GM21515 (cell line): ENCODE results near the gene E2F4.

Experiments used
- ATAC-seq: cut with Tn5 transposase; IDR thresholded peaks from one replicate; pipeline ENCODE4 v1.9.1; 2021; ENCODE audit not compliant: unreplicated experiment

The E2F4 gene

DNA sequence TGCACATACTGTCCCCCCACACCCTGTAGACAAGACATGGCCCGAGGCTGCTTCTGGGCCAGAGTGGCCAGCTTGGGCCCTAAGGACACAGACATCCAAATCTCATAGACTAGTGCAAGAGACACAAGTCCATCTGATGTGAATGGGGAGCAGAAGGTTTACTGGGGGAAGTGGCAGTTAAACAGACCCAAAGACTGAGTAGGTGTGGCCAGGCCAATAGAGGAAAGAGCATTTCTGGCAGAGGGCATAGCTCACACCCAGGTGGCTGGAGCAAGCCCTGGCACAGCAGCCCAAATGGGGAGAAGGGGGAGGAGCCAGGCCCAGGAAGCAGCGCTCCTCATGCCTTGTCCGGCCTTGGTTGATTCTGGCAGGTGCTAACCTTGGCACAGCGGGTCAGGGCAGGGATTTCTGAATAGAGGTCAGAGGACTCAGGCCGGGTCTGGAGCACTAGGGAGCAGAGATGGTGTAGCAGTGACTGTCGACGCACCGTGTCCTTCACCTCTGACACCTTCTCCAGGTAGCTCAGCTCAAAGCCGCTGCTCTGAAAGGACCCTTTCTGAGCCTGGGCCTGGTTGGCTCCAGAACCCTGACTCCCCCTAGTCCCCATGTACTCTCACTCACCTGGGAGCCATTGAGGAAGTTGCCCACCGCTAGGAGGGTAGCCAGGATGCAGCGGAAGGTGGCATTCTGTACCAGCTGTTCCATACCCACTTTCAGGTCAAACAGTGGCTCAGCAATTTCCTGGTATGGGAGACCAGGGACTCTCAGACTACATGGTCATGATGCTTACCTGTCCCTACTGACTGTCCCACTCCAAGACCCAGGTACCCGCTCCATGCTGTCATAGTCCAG, 39.1 kb downstream of the E2F4 start:
- ATAC-seq = no peak

DNA sequence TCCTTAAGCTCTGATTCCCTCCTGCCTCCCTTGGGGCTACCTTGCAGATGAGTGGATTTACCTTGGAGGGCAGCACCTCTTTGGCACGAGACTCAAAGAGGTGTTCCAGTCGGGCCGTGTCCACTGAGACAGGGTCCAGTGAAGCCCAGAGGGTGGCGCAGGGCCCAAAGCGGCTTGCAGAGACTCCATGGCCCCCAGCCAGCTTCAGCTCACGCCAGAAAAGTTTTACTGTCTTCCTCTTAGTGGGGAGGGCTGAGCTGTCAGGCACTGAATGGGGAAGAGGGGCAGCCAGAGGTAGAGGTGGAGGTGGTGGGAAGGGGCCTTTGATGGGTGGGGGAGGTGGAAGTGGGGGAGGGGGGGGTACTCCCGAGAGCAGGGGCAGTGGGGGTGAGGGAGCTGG, 41.6 kb downstream of the E2F4 start:
- ATAC-seq = no peak

DNA sequence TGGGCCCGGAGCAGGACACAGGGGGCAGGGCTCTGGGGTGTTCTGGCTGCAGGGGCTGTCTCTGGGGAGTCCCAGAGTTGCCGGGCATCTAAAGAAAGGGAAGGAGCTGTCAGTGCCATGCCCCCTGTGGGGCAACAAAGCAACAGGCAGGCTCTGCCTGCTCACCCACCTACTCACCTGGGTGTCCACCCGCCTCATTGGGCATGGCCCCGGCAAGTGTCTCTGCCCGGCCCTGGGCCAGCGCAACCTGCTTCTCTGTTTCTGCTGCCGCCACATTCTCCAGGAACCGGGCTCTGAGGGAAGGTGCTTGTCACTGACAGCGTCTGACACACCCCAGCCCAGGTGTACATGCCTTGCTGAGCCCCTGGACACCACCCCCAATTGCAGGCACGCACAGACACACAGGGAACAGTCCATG, 42.2 kb downstream of the E2F4 start:
- ATAC-seq = no peak

DNA sequence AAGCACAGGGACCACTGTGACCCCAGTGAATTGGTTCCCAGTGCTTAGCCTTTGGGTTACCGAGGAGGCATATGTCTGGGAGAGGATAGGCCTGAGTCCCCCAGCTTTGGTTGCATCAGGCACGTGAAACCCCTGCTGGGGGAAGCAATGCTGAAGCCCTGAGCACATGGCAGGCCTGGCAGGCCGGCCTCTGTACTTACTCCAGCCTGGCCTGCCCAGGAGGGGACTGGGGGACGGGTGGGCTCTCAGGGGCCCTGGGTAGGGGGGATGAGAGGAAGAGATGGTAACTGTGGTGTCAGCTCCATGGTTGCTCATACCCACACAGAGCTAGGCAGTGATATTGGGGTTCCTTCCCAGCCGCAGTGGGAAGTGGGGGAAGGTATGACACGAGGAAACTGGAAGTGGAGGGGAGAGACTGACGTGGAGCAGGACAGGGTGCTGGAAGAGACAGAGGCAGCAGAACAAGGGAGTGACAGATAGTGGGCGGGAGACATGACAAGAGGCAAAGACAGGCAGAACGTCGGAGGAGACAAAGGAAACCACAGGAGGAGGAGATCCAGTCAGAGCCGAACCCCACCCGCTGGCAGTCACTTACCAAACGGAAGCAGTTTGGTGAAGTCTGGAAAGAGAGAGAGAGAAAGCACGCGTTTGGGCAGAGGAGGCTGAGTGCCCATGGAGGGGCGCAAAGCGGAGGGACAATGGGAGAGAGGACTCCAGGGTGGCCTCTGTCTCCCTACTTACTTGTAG, 44.0 kb downstream of the E2F4 start:
- ATAC-seq = no peak

DNA sequence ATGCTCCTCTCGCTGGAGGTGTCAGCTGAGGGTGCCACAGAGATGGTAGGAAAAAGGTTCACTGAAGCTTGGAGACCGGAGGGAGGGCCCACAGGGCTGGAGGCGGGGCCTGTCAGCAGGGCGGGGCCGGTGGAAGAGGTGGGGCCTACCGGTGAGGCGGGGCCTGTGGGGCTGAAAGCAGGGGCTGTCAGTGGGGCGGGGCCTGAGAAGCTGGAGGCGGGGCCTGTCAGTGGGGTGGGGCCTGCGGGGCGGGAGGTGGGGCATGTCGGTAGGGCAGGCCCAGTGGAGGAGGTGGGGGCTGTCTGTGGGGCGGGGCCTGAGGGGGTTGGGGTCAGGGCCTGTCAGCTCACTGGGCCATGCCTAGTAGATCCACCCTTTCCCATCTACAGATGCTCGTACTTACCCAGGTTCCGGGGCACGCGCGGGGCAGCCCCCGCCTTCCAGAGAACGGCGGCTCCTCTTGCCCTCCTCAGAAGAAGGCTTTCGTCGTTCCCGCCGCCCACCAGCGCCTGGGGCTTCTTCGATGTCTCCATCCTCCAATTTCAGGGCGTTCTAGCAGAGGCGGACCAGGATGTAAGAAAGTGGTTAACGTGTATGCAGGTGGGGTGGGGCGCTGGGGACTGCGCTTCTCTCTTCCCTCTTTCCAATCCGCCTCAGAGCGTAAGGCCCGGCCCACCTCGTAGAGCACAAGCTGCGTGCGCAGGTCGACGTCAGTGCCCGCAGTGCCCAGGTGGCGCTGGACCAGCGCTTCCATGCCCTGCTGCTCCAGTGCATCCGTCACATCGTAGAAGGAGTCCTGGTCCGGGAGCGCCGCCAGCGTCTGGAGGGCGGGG, 44.8 kb downstream of the E2F4 start:
- no peak for ATAC-seq

DNA sequence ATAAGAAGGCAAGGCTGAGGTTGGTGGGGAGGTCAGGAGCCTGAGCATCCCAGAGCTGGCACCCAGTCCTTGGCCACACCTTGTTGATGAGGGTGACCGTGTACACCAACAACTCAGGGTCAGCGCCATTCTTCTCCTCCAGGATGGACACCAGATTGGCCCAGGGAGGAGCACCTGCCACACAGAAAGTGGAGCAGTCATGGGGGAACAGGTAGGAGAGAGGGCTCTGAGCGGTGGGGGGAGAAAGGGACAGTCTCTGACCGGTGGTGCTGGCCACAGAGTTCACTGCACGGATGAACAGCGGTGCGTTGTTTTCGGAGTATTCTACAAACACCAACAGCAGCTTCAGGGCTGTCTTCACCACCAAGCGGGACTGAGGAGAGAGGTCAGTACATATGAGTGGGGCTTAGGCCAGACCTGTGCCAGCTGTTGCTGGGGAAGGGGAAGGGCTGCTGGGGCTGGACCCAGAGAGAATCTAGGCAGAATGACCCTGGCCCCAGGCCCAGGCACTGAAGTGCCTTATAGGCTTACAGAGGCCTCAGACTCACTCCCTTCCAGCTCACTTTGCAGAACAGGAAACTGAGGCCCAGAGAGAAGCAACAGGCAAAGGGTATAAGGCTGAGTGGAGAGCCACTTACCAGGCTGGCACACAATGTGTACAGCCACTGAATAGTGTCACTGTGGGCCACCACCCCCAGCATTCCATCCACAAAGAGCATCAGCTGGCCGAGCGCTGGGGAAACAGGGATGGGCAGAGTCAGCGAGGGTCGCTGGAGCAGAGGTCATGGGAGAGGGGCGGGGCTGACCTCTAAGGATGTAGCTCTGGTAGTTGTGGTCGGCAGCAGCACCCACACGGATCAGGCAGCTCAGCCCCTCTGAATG, 45.7 kb downstream of the E2F4 start:
- ATAC-seq = no peak

DNA sequence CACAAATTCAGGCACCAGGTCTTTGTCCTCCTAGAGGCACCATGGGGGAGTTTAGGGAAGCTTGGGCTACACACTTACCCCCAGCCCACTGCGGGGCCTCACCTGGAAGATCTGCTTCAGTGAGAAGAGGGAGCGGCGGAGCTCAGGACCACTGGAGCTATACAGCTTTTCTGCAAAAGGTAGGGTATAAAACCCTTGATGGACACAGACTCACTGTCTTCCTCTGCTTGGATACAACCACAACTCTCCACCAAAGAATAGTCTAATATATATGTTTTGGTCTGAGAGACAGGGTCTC, 46.3 kb downstream of the E2F4 start:
- ATAC-seq = no peak

DNA sequence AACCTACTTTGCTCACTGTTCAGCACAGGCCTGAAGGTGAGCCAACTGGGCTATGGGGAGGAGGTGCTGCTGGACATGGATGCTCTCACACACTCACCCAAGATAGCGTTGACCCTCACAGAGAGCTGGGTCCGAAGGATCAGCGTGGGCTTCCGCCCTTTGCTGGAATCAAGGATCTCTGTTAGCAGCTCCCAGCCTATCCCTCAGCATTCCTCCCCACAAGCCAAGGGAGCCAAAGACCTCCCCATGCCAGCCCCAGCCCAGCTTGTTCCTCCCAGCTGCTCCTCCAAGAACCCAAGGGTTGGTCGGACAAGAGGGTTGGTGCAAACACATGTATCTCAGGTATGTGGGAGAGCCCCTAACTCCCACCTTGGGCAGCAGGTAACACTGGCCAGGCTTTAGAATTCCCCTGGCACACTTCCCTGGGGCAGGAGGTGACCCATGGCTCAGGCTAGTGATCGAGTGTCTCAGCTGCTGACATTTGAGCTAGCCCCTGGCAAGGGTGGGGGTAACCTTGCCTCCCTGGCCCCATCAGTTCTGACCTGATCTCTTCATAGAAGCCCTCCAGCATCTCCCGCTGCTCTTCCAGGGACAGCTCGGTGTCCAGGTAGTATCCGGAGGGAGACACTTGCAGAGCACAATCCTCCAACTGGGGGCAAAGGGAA, 47.0 kb downstream of the E2F4 start:
- no peak for ATAC-seq

DNA sequence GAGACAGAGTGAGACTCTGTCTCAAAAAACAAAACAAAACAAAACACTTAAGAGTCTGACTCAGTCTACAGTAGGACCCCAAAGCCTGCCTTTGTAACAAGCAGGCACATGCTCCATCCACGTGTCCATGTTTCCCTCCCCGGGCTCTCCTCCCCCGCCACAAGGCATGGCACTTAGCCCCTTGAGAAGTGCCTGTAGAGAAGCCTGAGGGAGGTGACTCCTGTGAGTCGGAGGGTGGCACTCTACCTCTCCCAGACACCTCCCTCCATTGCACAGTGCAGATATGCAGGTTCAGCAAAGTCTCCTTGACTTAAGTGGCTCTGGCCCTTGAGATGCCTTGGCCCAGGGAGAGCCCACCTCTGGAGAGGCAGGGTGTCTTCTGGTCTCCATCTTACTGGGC, 48.6 kb downstream of the E2F4 start:
- no peak for ATAC-seq

DNA sequence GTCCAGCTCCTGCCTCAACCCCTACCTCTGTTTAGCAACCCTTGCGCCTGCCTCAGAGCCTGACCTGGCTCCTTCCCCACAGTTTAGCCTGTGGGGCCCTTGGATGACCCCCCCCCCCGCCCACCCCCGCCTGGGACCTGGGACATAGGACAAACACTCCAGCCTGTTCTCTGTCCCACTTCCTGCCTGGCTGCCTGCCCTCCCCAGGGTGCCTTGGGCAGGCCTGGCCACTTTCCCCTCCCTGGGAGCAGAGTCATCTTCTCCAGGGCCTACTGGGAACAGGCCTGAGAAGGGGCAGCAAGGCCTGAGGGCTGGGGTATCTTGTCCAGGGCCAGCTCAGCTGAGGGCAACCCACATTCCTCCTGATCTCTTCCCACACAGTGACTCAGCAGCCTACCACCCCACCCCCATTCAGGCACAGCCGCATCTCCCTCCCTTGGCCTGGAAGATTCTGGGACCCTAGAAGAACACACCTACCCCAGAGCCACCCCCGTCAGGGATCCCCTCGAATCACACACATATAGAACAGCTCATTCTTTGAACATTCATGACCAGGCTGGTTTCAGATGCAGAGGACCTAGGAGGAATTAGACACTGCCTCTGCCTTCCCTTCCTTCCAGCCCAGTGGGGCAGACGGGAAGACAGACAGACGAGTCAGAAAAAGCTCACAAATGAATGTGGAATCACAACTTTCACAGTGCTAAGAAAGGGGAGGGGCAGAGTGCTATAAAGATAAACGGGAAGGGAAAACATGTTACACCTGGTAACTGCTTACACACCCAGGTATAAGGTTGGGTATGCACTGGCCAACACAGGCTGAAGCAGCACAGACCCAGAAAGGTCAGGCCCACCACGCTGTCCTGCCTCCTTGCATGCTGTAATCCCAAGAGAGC, 49.3 kb downstream of the E2F4 start:
- ATAC-seq = no peak

DNA sequence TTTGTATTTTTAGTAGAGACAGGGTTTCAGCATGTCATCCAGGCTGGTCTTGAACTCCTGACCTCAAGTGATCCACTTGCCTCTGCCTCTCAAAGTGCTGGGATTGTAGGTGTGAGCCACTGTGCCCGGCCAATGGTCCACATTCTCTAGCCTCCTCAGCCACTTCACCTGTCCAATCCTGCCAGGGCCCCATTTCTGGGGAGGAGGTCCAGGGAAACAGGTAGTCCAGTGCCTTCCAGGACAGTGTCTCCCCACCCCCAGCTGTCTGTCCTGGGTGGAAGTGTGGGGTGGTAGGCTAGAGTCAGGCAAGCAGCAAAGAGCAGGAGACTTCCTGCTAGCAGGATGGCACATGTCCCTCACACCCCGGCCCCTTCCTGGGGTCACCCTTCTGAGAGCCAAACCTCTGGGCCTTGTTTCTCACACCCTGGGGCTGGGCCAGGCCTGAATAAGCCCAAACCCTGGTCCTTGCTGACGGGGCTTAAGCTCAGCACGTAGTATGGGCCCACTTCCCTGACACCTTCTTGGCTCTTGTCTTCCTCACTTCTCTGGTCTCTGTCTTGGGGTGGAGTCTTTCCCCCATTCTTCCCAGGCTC, 50.3 kb downstream of the E2F4 start:
- no peak for ATAC-seq

DNA sequence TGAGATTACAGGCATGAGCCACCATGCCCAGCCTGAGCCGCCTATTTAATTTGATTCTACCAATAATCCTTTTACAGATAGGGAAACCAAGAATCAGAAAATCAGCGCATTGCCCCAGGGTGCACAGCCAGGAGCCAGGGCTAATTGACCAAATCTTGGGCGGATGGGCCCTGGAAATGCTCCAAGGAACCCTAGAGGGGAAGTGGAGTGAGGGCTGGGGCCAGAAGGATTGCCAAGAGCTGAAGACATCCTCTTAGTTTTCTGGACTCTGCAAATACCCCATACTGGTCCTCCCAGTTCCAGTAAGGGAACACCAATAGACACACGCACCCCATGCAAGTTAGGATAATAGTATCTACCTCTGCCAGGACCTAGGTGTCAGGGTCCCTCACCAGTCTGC, 51.5 kb downstream of the E2F4 start:
- no peak for ATAC-seq

DNA sequence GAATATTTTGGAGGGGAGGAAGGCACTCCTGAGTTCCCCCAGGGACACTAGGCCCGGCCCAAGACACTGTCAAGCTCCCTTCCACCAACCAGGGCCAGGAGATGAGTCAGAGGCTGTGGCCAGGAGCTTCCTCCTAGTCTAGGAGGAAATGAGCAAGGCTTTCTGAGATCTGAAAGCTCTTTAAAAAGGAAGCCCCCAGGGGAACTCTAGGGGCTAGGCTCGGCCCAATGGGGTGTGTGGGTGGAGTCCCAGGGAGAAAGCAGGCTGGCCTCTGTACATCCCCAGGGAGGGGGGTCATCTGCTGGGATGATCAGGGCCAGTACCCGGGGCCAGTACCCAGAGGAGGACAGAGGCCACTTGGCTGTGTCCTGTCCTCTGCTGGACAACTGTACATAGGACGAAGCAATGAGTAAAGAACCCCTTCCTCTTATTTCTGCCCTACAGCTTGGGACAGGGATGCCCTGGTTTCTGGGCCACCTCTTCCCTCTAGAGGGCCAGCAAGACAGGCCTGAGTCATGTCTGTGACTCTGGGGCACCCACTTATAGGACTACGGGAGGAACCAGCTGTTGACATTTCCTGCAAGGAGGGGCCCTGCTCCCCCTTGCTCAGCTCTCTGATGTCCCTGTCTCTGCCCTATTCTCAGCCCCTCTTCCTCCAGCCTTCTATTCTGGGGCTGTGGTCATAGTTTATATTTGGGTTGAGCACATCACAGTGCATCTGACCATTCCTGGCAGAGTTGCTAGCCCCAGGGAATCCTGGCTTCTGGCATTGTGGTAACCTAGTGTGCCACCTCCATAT, 52.6 kb downstream of the E2F4 start:
- ATAC-seq = peak; percentile 44

DNA sequence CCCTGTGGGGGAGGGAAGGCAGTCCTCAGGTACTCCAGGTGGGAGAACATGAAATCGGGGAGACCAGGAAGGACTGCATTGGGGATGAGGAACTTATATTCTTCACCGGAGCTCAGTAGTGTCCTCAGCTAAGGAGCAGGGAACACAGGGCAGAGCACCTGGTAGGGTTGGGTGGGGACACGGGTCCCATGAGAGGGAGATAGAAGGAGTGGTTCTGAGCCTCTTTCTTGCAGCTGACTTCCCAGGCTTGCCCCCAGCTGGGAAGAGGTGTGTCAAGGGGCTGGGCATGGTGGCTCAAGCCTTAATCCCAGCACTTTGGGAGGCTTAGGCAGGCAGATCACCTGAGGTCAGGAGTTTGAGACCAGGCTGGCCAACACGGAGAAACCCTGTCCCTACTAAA, 53.2 kb downstream of the E2F4 start:
- no peak for ATAC-seq

DNA sequence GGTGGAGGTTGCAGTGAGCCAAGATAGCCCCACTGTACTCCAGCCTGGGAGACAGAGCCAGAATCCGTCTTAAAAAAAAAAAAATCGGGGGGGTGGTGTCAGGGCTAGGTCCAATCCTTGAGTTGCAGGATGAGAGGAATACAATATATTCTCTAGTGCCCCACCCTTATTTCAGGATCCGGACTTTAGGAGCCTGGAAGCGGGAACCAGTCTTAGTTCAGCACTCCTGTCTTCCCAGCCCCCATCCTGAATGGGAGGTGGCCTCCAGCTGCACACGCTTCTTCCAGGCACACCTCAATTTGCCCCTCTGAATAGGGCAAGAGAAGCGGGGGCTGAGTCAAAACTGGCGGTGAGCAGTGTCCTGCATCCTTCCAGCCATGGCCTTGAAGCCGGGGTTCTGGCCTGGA, 53.7 kb downstream of the E2F4 start:
- ATAC-seq = no peak

DNA sequence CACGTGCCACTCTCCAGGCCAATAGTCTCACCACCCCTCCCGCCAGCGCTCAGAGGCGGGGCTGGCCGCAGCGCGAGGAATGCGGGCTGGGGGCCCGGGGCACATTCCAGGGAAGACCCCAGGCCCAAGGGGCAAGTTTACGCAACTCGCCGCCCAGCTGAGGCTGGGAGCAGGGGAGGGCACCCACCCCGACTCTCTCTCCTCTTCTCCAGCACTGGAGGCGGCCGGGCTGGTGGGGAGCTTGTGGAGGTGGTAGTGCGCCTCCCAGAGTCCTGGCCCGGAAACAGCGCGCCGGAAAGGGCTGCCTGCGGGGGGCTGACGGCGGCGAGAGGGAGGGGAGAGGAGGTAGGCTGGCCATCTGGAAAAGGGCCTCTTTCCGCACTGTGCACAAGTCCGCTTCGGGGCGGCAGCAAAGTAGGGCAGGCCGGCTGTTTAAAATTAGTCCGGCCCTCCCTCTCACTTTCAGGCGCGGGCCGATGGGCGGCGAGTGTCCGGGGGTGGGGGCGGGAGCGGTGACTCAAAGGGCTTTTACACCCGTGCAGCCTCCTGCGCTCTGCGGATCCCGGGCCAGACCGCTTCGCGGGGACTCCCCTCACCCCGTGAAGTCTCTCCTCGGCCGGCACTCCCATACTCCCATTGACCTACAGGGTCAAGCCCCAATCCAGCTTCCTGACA, 54.3 kb downstream of the E2F4 start:
- peak; percentile 29 for ATAC-seq

DNA sequence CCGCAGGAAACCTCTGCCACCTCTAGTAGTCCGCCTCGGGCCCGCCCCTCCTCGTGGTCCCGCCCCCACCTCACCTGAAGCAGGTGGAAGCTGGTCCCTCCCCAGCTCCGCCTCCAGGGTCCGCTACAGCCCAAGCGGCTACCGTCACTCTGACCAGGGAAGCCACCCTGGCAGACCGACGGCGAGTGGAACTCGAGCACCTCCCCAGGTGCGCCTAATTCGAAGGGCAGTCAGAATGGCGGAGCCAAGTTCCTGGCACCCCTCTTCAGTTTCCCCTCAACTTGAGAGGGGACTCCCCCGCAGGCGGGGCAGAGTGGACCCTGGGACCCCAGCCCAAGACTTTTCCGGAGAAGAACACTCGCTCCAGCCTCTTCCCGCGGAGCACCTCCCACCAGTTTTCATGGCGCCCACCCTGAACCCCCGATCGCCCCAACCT, 54.8 kb downstream of the E2F4 start:
- peak; percentile 8 for ATAC-seq
